ENCODE measurements around the gene HLCS.

Gene HLCS

DNA sequence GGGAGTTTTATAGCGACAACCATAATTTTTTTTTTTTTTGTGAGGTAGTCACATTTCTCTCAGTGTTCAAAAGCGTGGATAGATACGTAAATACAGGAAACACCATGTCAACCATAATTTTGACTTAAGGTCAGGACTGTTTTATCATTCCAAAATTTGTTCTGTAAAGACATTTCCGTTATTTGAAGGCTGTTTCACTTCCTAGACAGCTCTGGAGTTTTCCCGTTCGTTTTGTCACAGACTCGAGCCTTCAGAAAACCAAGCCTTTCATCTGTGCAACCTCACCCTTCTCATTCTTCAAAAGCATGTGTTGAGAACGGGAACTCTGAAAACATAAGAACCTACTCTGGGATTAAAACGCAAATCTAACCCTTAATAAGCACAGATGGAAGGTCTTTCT lies 249.6 kb downstream of the HLCS start:
- Histone ChIP-seq H3K36me3 (ENCODE audit: insufficient read depth) (no peaks in the 10 kb centered on the region), H3K9ac (no peak overlapping the region)

DNA sequence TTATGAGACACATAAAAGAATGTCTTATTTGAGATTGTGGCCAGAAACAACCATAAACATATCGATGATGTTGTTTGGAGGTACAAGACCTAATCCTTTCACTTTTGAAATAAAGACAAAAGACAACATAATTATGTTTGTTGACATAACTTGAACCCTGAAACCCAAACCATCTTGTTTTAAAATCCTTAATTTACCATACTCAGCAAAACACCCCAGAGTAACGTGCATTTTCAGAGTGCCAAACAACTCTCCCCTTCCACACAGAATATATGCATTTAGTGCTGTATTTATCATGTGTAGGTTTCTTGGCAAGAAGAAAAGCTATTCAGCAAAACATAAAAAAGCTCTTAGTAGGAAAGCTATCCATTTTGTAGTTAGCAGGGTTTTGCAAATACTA lies 250.1 kb downstream of the HLCS start:
- TF ChIP-seq, protein P1, sequence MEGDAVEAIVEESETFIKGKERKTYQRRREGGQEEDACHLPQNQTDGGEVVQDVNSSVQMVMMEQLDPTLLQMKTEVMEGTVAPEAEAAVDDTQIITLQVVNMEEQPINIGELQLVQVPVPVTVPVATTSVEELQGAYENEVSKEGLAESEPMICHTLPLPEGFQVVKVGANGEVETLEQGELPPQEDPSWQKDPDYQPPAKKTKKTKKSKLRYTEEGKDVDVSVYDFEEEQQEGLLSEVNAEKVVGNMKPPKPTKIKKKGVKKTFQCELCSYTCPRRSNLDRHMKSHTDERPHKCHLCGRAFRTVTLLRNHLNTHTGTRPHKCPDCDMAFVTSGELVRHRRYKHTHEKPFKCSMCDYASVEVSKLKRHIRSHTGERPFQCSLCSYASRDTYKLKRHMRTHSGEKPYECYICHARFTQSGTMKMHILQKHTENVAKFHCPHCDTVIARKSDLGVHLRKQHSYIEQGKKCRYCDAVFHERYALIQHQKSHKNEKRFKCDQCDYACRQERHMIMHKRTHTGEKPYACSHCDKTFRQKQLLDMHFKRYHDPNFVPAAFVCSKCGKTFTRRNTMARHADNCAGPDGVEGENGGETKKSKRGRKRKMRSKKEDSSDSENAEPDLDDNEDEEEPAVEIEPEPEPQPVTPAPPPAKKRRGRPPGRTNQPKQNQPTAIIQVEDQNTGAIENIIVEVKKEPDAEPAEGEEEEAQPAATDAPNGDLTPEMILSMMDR (conservative IDR thresholded peaks at IDR 0.05; ENCODE audit: low read depth, low read length): no peak
- no peaks in the 10 kb centered on the region for H3K79me2 ChIP-seq (ENCODE audit: insufficient read depth, low read depth)
- no peak overlapping the region for H3K27ac ChIP-seq
- no peaks in the 10 kb centered on the region for H3K27me3 ChIP-seq (ENCODE audit: insufficient read depth, low read depth)
- no peak overlapping the region for H2AFZ ChIP-seq (ENCODE audit: low read depth)
- H3K4me2 ChIP-seq: no peak overlapping the region
- no peak overlapping the region for H3K4me3 ChIP-seq (IDR thresholded peaks at IDR 0.05; ENCODE audit: insufficient read depth, low read depth, low read length)
- no peaks in the 10 kb centered on the region for H3K36me3 ChIP-seq (ENCODE audit: insufficient read depth)
- H4K20me1 ChIP-seq (ENCODE audit: insufficient read depth): no peaks in the 10 kb centered on the region
- H3K9ac ChIP-seq: no peak overlapping the region
- no peaks in the 10 kb centered on the region for H3K4me1 ChIP-seq (ENCODE audit: low read depth, poor library complexity, severe bottlenecking)

More for the DNA sequence above, 249.6 kb downstream of the HLCS start:
- Histone ChIP-seq H2AFZ (ENCODE audit: low read depth) (no peak overlapping the region), H3K79me2 (ENCODE audit: insufficient read depth, low read depth) (no peaks in the 10 kb centered on the region), H3K4me1 (ENCODE audit: low read depth, poor library complexity, severe bottlenecking) (no peaks in the 10 kb centered on the region), H4K20me1 (ENCODE audit: insufficient read depth) (no peaks in the 10 kb centered on the region), H3K27me3 (ENCODE audit: insufficient read depth, low read depth) (no peaks in the 10 kb centered on the region), H3K4me2 (no peak overlapping the region), H3K4me3 (IDR thresholded peaks at IDR 0.05; ENCODE audit: insufficient read depth, low read depth, low read length) (no peak overlapping the region), H3K27ac (no peak overlapping the region)
- TF ChIP-seq, protein P1 (conservative IDR thresholded peaks at IDR 0.05; ENCODE audit: low read depth, low read length): no peak

DNA sequence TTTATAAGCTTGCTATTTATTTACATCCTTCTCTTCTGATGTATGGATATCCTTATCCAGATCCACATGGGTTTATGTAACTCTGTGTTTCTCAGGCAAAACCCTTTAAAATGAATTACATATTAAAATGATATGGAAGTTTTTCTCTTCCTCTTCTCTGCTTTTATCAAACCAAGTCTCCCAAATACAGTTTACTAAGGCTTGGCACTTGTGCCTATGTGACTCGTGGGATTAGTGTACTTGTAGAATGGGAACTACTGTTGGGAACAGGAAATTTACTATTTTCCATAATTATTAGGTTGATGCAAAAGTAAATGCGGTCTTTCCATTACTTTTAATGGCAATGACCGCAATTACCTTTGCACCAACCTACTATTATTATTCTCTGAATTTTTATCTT lies 252.7 kb downstream of the HLCS start:
- no peaks in the 10 kb centered on the region for H3K36me3 ChIP-seq (ENCODE audit: insufficient read depth)
- H4K20me1 ChIP-seq (ENCODE audit: insufficient read depth): no peaks in the 10 kb centered on the region
- H3K4me1 ChIP-seq (ENCODE audit: low read depth, poor library complexity, severe bottlenecking): no peaks in the 10 kb centered on the region
- H3K9ac ChIP-seq: no peak overlapping the region
- H2AFZ ChIP-seq (ENCODE audit: low read depth): no peak overlapping the region
- H3K27ac ChIP-seq: no peak overlapping the region
- no peak overlapping the region for H3K4me2 ChIP-seq
- H3K27me3 ChIP-seq (ENCODE audit: insufficient read depth, low read depth): no peaks in the 10 kb centered on the region
- H3K79me2 ChIP-seq (ENCODE audit: insufficient read depth, low read depth): no peaks in the 10 kb centered on the region
- H3K4me3 ChIP-seq (IDR thresholded peaks at IDR 0.05; ENCODE audit: insufficient read depth, low read depth, low read length): no peak overlapping the region
- TF ChIP-seq, protein P1 (conservative IDR thresholded peaks at IDR 0.05; ENCODE audit: low read depth, low read length): no peak

DNA sequence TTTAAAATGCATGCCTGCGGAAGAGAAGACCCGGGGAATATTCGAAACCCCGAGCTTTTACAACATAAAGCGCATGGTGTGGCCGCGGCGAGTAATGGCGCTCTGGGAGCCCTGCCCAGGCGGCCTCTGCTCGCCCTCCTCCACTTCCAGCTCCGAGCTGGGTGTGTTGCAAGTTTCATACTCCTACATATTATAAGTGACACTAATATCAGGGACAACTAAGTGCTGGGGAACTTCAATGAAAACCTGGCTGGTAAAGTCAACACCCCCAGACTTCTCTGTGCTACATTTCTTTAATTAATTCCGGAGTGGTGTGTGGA lies 255.8 kb downstream of the HLCS start:
- peaks cover 7% of the 10 kb centered on the region; the same call in 1 of the 2 replicates for H3K27me3 ChIP-seq (ENCODE audit: insufficient read depth, low read depth)
- no peak overlapping the region for H3K4me2 ChIP-seq

More for the DNA sequence above, 255.8 kb downstream of the HLCS start:
- Histone ChIP-seq H3K36me3 (ENCODE audit: insufficient read depth) (no peaks in the 10 kb centered on the region), H3K27ac (no peak overlapping the region), H3K4me1 (ENCODE audit: low read depth, poor library complexity, severe bottlenecking) (no peaks in the 10 kb centered on the region), H3K4me3 (IDR thresholded peaks at IDR 0.05; ENCODE audit: insufficient read depth, low read depth, low read length) (no peak overlapping the region), H3K9ac (no peak overlapping the region), H3K79me2 (ENCODE audit: insufficient read depth, low read depth) (no peaks in the 10 kb centered on the region), H4K20me1 (ENCODE audit: insufficient read depth) (no peaks in the 10 kb centered on the region), H2AFZ (ENCODE audit: low read depth) (no peak overlapping the region)
- TF ChIP-seq, protein P1 (conservative IDR thresholded peaks at IDR 0.05; ENCODE audit: low read depth, low read length): no peak
